Activated T-helper 1 cell treated with anti-CD3 and anti-CD28 coated beads, Interleukin-12 subunit alpha, Interleukin-12 subunit beta, Interleukin-2, Interleukin-4 antibody, amounts not matched to agents 30 ng/mL and 10 ng/mL and 1 ng/mL, durations not matched to agents 14 hours and 24 hours and 36 hours (primary cell): ENCODE measurements around the gene PLSCR3. TPM values are rescaled to one million over a fixed set of nuclear protein-coding genes. Genes with fewer than 3 reads are reported as not detected.
A peak's percentile ranks its signal among the peaks of the same experiment; 100 is the strongest.

Experiments
- DNase-seq: peaks from one replicate; pipeline ENCODE4 v3.0.0; 2021; ENCODE audit warnings: low spot score
- H3K27ac Mint-ChIP-seq: one replicate; pipeline ENCODE4 v1.8.0; 2021; ENCODE audit warnings: mild to moderate bottlenecking, mixed read lengths
- H3K27me3 Mint-ChIP-seq: one replicate; pipeline ENCODE4 v1.8.0; 2022; ENCODE audit warnings: mild to moderate bottlenecking, moderate library complexity, mixed read lengths; ENCODE audit not compliant: insufficient read depth
- H3K36me3 Mint-ChIP-seq: one replicate; pipeline ENCODE4 v1.8.0; 2021; ENCODE audit warnings: low read depth, mixed read lengths
- H3K4me1 Mint-ChIP-seq: one replicate; pipeline ENCODE4 v1.8.0; 2021; ENCODE audit warnings: low read depth, mixed read lengths
- H3K4me3 Mint-ChIP-seq: one replicate; pipeline ENCODE4 v1.8.0; 2021; ENCODE audit warnings: mild to moderate bottlenecking, moderate library complexity, mixed read lengths
- H3K9me3 Mint-ChIP-seq: one replicate; pipeline ENCODE4 v1.8.0; 2021; ENCODE audit warnings: mixed read lengths
- intact Hi-C: fragments of 100-400 bp; cut with micrococcal nuclease; formaldehyde crosslinking; loops from one replicate; pipeline ENCODE4 v1.15.1; 2024
- total RNA-seq: library from RNA; stranded (reverse); gene quantifications from 2 replicates; pipeline ENCODE4 v1.2.3, GENCODE V29; 2022

Gene PLSCR3
- total RNA-seq: 77.1 and 78.2 TPM in 2 replicates

- no peaks in the 10 kb centered on the region for H3K9me3 Mint-ChIP-seq
- intact Hi-C loops: loop anchor here (1.0 to 2.0 kb wide), 6 partner anchors 10 to 90 kb away; partner anchors contain the start of genes EIF5A, NEURL4, POLR2A and TMEM256
- H3K27me3 Mint-ChIP-seq: peaks cover 2% of the 10 kb centered on the region
- peaks cover 22% of the 10 kb centered on the region for H3K4me1 Mint-ChIP-seq
- peak within 1 kb of the TSS; percentile 96 for H3K27ac Mint-ChIP-seq
- DNase-seq: peak; percentile 82
- H3K36me3 Mint-ChIP-seq: peaks cover 16% of the 10 kb centered on the region
- H3K4me3 Mint-ChIP-seq: peak within 1 kb of the TSS; percentile 97
Observed at GRCh38 chr17:7394452-7395191, at the start of gene PLSCR3. Gene PLSCR3, minus strand, starts transcription at chr17:7394525. Its CDS starts 415 bp downstream, at chr17:7394110.

- DNase-seq: no peak
- H3K4me3 Mint-ChIP-seq: no peak overlapping the region
- no peak overlapping the region for H3K27ac Mint-ChIP-seq
- H3K36me3 Mint-ChIP-seq: peaks cover 31% of the 10 kb centered on the region
- peaks cover 26% of the 10 kb centered on the region for H3K4me1 Mint-ChIP-seq
- intact Hi-C loops: no loop called here
- H3K9me3 Mint-ChIP-seq: no peaks in the 10 kb centered on the region
- H3K27me3 Mint-ChIP-seq: peaks cover 21% of the 10 kb centered on the region
Observed at GRCh38 chr17:7443499-7444485, 49.5 kb upstream of the PLSCR3 start.

- no peak overlapping the region for H3K27ac Mint-ChIP-seq
- no peak overlapping the region for H3K4me3 Mint-ChIP-seq
- peaks cover 29% of the 10 kb centered on the region for H3K36me3 Mint-ChIP-seq
- intact Hi-C loops: no loop called here
- H3K4me1 Mint-ChIP-seq: peaks cover 38% of the 10 kb centered on the region
- H3K27me3 Mint-ChIP-seq: peaks cover 18% of the 10 kb centered on the region
- H3K9me3 Mint-ChIP-seq: no peaks in the 10 kb centered on the region
- no peak for DNase-seq
Observed at GRCh38 chr17:7442142-7442541, 47.8 kb upstream of the PLSCR3 start.

- Mint-ChIP-seq H3K9me3 (no peaks in the 10 kb centered on the region), H3K27me3 (peaks cover 15% of the 10 kb centered on the region), H3K4me1 (peaks cover 46% of the 10 kb centered on the region), H3K36me3 (peaks cover 26% of the 10 kb centered on the region), H3K4me3 (peak overlapping the region; percentile 69), H3K27ac (no peak overlapping the region)
- intact Hi-C loops: no loop called here
- no peak for DNase-seq
Observed at GRCh38 chr17:7441266-7441665, 46.9 kb upstream of the PLSCR3 start.

- Mint-ChIP-seq H3K4me3 (peak overlapping the region; percentile 83), H3K27me3 (peaks cover 13% of the 10 kb centered on the region), H3K36me3 (peaks cover 23% of the 10 kb centered on the region), H3K9me3 (no peaks in the 10 kb centered on the region), H3K4me1 (peaks cover 46% of the 10 kb centered on the region), H3K27ac (no peak overlapping the region)
- DNase-seq: no peak
- intact Hi-C loops: no loop called here
Observed at GRCh38 chr17:7440834-7441195, 46.5 kb upstream of the PLSCR3 start.

GRCh38 chr17:7440113-7440833, 45.9 kb upstream of the PLSCR3 start:
- no peaks in the 10 kb centered on the region for H3K9me3 Mint-ChIP-seq
- DNase-seq: peak; percentile 35
- H3K4me1 Mint-ChIP-seq: peaks cover 44% of the 10 kb centered on the region
- H3K4me3 Mint-ChIP-seq: peak overlapping the region; percentile 83
- H3K27me3 Mint-ChIP-seq: peaks cover 10% of the 10 kb centered on the region
- H3K27ac Mint-ChIP-seq: peak overlapping the region; percentile 83
- H3K36me3 Mint-ChIP-seq: peaks cover 20% of the 10 kb centered on the region
- intact Hi-C loops: no loop called here

GRCh38 chr17:7439462-7440112, 45.3 kb upstream of the PLSCR3 start, which contains the start of gene FGF11:
Gene FGF11, plus strand, starts transcription at chr17:7439512. Its CDS starts 109 bp downstream, at chr17:7439621.
- Mint-ChIP-seq H3K4me1 (peaks cover 43% of the 10 kb centered on the region), H3K27me3 (peaks cover 10% of the 10 kb centered on the region), H3K4me3 (peak within 1 kb of the TSS; percentile 83), H3K36me3 (peaks cover 20% of the 10 kb centered on the region), H3K9me3 (no peaks in the 10 kb centered on the region), H3K27ac (peak within 1 kb of the TSS; percentile 85)
- DNase-seq: no peak
- intact Hi-C loops: loop anchor here (1.0 to 5.0 kb wide), 3 partner anchors 8 to 392 kb away; no protein-coding TSS in a partner anchor

GRCh38 chr17:7438656-7439460, 44.5 kb upstream of the PLSCR3 start:
- Mint-ChIP-seq H3K9me3 (no peaks in the 10 kb centered on the region), H3K27me3 (peaks cover 7% of the 10 kb centered on the region), H3K27ac (peak overlapping the region; percentile 85), H3K4me1 (peaks cover 43% of the 10 kb centered on the region), H3K4me3 (peak overlapping the region; percentile 81), H3K36me3 (peaks cover 16% of the 10 kb centered on the region)
- intact Hi-C loops: loop anchor here (1.0 to 5.0 kb wide), 3 partner anchors 8 to 392 kb away; no protein-coding TSS in a partner anchor
- DNase-seq: no peak

- H3K4me3 Mint-ChIP-seq: peak overlapping the region; percentile 81
- peaks cover 7% of the 10 kb centered on the region for H3K27me3 Mint-ChIP-seq
- intact Hi-C loops: loop anchor here (1.0 to 5.0 kb wide), 4 partner anchors 43 to 391 kb away; partner anchors contain the start of gene PLSCR3
- peak; percentile 72 for DNase-seq
- H3K36me3 Mint-ChIP-seq: peaks cover 14% of the 10 kb centered on the region
- H3K4me1 Mint-ChIP-seq: peaks cover 43% of the 10 kb centered on the region
- peak overlapping the region; percentile 85 for H3K27ac Mint-ChIP-seq
- no peaks in the 10 kb centered on the region for H3K9me3 Mint-ChIP-seq
Observed at GRCh38 chr17:7437950-7438614, 43.8 kb upstream of the PLSCR3 start.

GRCh38 chr17:7437369-7437863, 43.1 kb upstream of the PLSCR3 start:
- H3K27me3 Mint-ChIP-seq: peaks cover 7% of the 10 kb centered on the region
- peak overlapping the region; percentile 91 for H3K4me3 Mint-ChIP-seq
- intact Hi-C loops: loop anchor here (1.0 to 5.0 kb wide), 4 partner anchors 43 to 390 kb away; partner anchors contain the start of gene PLSCR3
- no peak for DNase-seq
- H3K4me1 Mint-ChIP-seq: peaks cover 43% of the 10 kb centered on the region
- peaks cover 10% of the 10 kb centered on the region for H3K36me3 Mint-ChIP-seq
- H3K9me3 Mint-ChIP-seq: no peaks in the 10 kb centered on the region
- peak overlapping the region; percentile 65 for H3K27ac Mint-ChIP-seq
